CD4-positive, CD25-positive, alpha-beta regulatory T cell (primary cell): ENCODE results near the gene JAK1. TPM values are rescaled to one million over a fixed set of nuclear protein-coding genes. Genes with fewer than 3 reads are reported as not detected.

ENCODE experiments used
- polyA plus RNA-seq, 4 donors: library from polyadenylated mRNA; unstranded; fragments of 300-500 nt; fragmentation: Illumina TruSeq; gene quantifications; one replicate each; pipeline ENCODE4 v1.2.3, GENCODE V29; 2021
- total RNA-seq: library from RNA; stranded (reverse); gene quantifications from one replicate; pipeline ENCODE4 v1.2.3, GENCODE V29; 2022

The JAK1 gene
- total and polyA plus RNA-seq, 5 donors from 2014 or later = 215 to 333 (median 229) TPM

Other genes starting within 250 kb of the JAK1 start
- 0.67 TPM for gene RAVER2, start 221.5 kb downstream of the JAK1 start, total RNA-seq
- gene RAVER2, start 221.5 kb downstream of the JAK1 start, polyA plus RNA-seq = under 1 TPM; 0.32 to 0.84 (median 0.73) TPM
- 0.35 TPM for gene AK4, start 181.7 kb upstream of the JAK1 start, total RNA-seq
- under 1 TPM in 3 of 4 donors, not detected in 1; 0.08 to 0.56 (median 0.17) TPM for gene AK4, start 181.7 kb upstream of the JAK1 start, polyA plus RNA-seq